Measurements from ENCODE around the gene HHLA2. TPM values are rescaled to one million over a fixed set of nuclear protein-coding genes. Genes with fewer than 3 reads are reported as not detected.

Gene HHLA2
- total RNA-seq, 1 donor from 2014 or later: not detected

GRCh38 chr3:108389372-108389771, 93.0 kb downstream of the HHLA2 start:
- no peak for DNase-seq (ENCODE audit: low spot score in 2 of 2, unreplicated experiment in 2 of 2)
- no peak for TF ChIP-seq CTCF (IDR thresholded peaks at IDR 0.05; ENCODE audit: unreplicated experiment)
- no peaks in the 10 kb centered on the region for H3K36me3 Mint-ChIP-seq
- no peak overlapping the region for H3K27ac Mint-ChIP-seq
- H3K4me1 Mint-ChIP-seq: peaks cover 2% of the 10 kb centered on the region
- no peaks in the 10 kb centered on the region for H3K9me3 Mint-ChIP-seq
- peaks cover 13% of the 10 kb centered on the region for H3K27me3 Mint-ChIP-seq (ENCODE audit: low read depth)
- no peak overlapping the region for H3K4me3 Mint-ChIP-seq

GRCh38 chr3:108391917-108392593, 95.7 kb downstream of the HHLA2 start:
- no peak for DNase-seq (ENCODE audit: low spot score in 2 of 2, unreplicated experiment in 2 of 2)
- TF ChIP-seq CTCF (IDR thresholded peaks at IDR 0.05; ENCODE audit: unreplicated experiment): no peak
- Mint-ChIP-seq H3K36me3 (no peaks in the 10 kb centered on the region), H3K9me3 (no peaks in the 10 kb centered on the region), H3K27ac (no peak overlapping the region), H3K4me3 (no peak overlapping the region), H3K27me3 (ENCODE audit: low read depth) (peaks cover 20% of the 10 kb centered on the region), H3K4me1 (peaks cover 2% of the 10 kb centered on the region)

GRCh38 chr3:108393128-108393900, 97.0 kb downstream of the HHLA2 start:
- H3K27ac Mint-ChIP-seq: no peak overlapping the region
- no peaks in the 10 kb centered on the region for H3K36me3 Mint-ChIP-seq

GRCh38 chr3:108394016-108394415, 97.7 kb downstream of the HHLA2 start:
- TF ChIP-seq CTCF (IDR thresholded peaks at IDR 0.05; ENCODE audit: unreplicated experiment): no peak
- peaks cover 33% of the 10 kb centered on the region for H3K27me3 Mint-ChIP-seq (ENCODE audit: low read depth)
- peaks cover 2% of the 10 kb centered on the region for H3K4me1 Mint-ChIP-seq
- H3K9me3 Mint-ChIP-seq: no peaks in the 10 kb centered on the region
- DNase-seq (ENCODE audit: low spot score in 2 of 2, unreplicated experiment in 2 of 2): no peak
- H3K4me3 Mint-ChIP-seq: no peak overlapping the region
- no peaks in the 10 kb centered on the region for H3K36me3 Mint-ChIP-seq
- H3K27ac Mint-ChIP-seq: no peak overlapping the region

More at GRCh38 chr3:108393128-108393900, 97.0 kb downstream of the HHLA2 start:
- Mint-ChIP-seq H3K4me1 (peaks cover 2% of the 10 kb centered on the region), H3K27me3 (ENCODE audit: low read depth) (peaks cover 28% of the 10 kb centered on the region), H3K4me3 (no peak overlapping the region), H3K9me3 (no peaks in the 10 kb centered on the region)
- TF ChIP-seq CTCF (IDR thresholded peaks at IDR 0.05; ENCODE audit: unreplicated experiment): no peak
- DNase-seq (ENCODE audit: low spot score in 2 of 2, unreplicated experiment in 2 of 2): no peak

GRCh38 chr3:108394563-108394962, 98.2 kb downstream of the HHLA2 start:
- Mint-ChIP-seq H3K9me3 (peaks cover 2% of the 10 kb centered on the region), H3K27ac (no peak overlapping the region), H3K4me1 (peaks cover 2% of the 10 kb centered on the region), H3K4me3 (no peak overlapping the region), H3K36me3 (no peaks in the 10 kb centered on the region), H3K27me3 (ENCODE audit: low read depth) (peaks cover 34% of the 10 kb centered on the region)
- DNase-seq (ENCODE audit: low spot score in 2 of 2, unreplicated experiment in 2 of 2): no peak
- no peak for TF ChIP-seq CTCF (IDR thresholded peaks at IDR 0.05; ENCODE audit: unreplicated experiment)

Measured in mesothelial cell of epicardium (in vitro differentiated cells).